ENCODE data around the gene TIMP2. TPM values are rescaled to one million over a fixed set of nuclear protein-coding genes. Genes with fewer than 3 reads are reported as not detected.
A peak's percentile ranks its signal among the peaks of the same experiment; 100 is the strongest.
"Not testable (repeated sequence)": the region's sequence is repeated elsewhere in the genome, so short reads cannot be mapped to it uniquely, and the experiment has no call there.

The TIMP2 gene
- total and polyA plus RNA-seq, 8 donors = 22.2 to 128 (median 51.0) TPM

GRCh38 chr17:78905116-78905515 lies 20.1 kb downstream of the TIMP2 start:
- no peak overlapping the region for H3K27ac ChIP-seq

GRCh38 chr17:78904371-78904770 lies 20.8 kb downstream of the TIMP2 start:
- no peak for DNase-seq
- TF ChIP-seq CTCF (IDR thresholded peaks at IDR 0.05) = no peak
- Histone ChIP-seq H3K36me3 (peaks cover 0 to 8% (median 0%) of the 10 kb centered on the region in 3 donors), H3K9me3 (no peaks in the 10 kb centered on the region), H3K4me1 (peaks cover 7 to 18% (median 15%) of the 10 kb centered on the region in 3 donors), H3K4me3 (no peak overlapping the region), H3K27ac (no peak overlapping the region), H3K27me3 (no peaks in the 10 kb centered on the region)
- intact Hi-C loops (cut with DNase I) = no loop called here
- ATAC-seq = no peak
- WGBS, 2 donors = 92 to 95% methylated on average over 9 of the region's 9 CpGs
- no peak for FAIRE-seq

More at GRCh38 chr17:78905116-78905515, 20.1 kb downstream of the TIMP2 start:
- no peak for TF ChIP-seq CTCF (IDR thresholded peaks at IDR 0.05)
- no peak for FAIRE-seq
- H3K4me1 ChIP-seq = peaks cover 7 to 18% (median 11%) of the 10 kb centered on the region in 3 donors
- no peak overlapping the region for H3K4me3 ChIP-seq
- WGBS, 2 donors = 87 to 89% methylated on average over 6 of the region's 6 CpGs
- no peak for ATAC-seq
- peaks cover 0 to 8% (median 0%) of the 10 kb centered on the region in 3 donors for H3K36me3 ChIP-seq
- intact Hi-C loops (cut with DNase I) = no loop called here
- H3K9me3 ChIP-seq = no peaks in the 10 kb centered on the region
- no peaks in the 10 kb centered on the region for H3K27me3 ChIP-seq
- DNase-seq = no peak

GRCh38 chr17:78903101-78903779 lies 21.9 kb downstream of the TIMP2 start, which contains the start of gene CEP295NL:
Gene CEP295NL (minus strand): TSS chr17:78903201. CDS start chr17:78901828, 1,373 bp downstream.
- peak in 2 of 6 donors; percentile 58 to 60 for DNase-seq
- no peaks in the 10 kb centered on the region for H3K9me3 ChIP-seq
- TF ChIP-seq CTCF (IDR thresholded peaks at IDR 0.05) = no peak
- H3K27ac ChIP-seq = peak within 1 kb of the TSS in 1 of 4 donors; percentile 22
- H3K4me1 ChIP-seq = peaks cover 0 to 8% (median 7%) of the 10 kb centered on the region in 3 donors
- ATAC-seq = peak; percentile 49 to 75 (median 62)
- WGBS, 2 donors = 74 to 80% methylated on average over 17 of the region's 17 CpGs
- H3K36me3 ChIP-seq = peaks cover 0 to 8% (median 0%) of the 10 kb centered on the region in 3 donors
- FAIRE-seq = no peak
- H3K27me3 ChIP-seq = no peaks in the 10 kb centered on the region
- intact Hi-C loops (cut with DNase I) = no loop called here
- no peak within 1 kb of the TSS for H3K4me3 ChIP-seq

- H3K4me1 ChIP-seq; H3K27ac ChIP-seq; ATAC-seq; intact Hi-C loops (cut with DNase I); DNase-seq; H3K27me3 ChIP-seq; FAIRE-seq; H3K4me3 ChIP-seq; H3K9me3 ChIP-seq; H3K36me3 ChIP-seq: not testable (repeated sequence)
- WGBS, 2 donors = 96 to 99% methylated on average over 8 of the region's 8 CpGs
Observed at GRCh38 chr17:78902231-78902630, 23.0 kb downstream of the TIMP2 start.

DNA sequence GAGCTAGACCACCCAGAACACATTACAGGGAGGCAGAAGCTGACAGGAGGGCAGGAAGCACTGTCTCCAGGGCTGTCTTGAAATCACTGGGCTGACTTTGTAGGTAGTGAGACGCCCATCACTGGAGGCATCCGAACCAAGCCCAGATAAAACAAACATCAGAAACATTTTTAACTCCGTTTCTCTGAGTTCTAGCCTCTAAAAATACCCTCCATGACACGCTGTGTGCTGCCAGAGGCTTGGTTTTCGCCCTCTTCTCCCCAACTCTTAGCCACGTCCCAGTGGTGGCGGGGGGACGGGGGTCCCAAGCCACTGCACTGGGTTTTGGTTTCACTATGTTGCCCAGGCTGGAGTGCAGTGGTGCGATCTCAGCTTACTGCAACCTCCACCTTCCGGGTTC lies 23.4 kb downstream of the TIMP2 start:
- peaks cover 0 to 8% (median 3%) of the 10 kb centered on the region in 3 donors for H3K4me1 ChIP-seq

More for the DNA sequence above, 23.4 kb downstream of the TIMP2 start:
- TF ChIP-seq CTCF (IDR thresholded peaks at IDR 0.05) = no peak
- FAIRE-seq (no peak), DNase-seq (no peak), ATAC-seq (no peak)
- 93 to 96% methylated on average over 10 of the region's 10 CpGs for WGBS, 2 donors
- Histone ChIP-seq H3K4me3 (no peak overlapping the region), H3K27ac (no peak overlapping the region), H3K9me3 (no peaks in the 10 kb centered on the region), H3K27me3 (no peaks in the 10 kb centered on the region), H3K36me3 (peaks cover 0 to 8% (median 0%) of the 10 kb centered on the region in 3 donors)
- intact Hi-C loops (cut with DNase I) = no loop called here
